HG03575 (cell line): ENCODE measurements around the gene C11orf54.
A peak's percentile ranks its signal among the peaks of the same experiment; 100 is the strongest.
"Not testable (repeated sequence)": the region's sequence is repeated elsewhere in the genome, so short reads cannot be mapped to it uniquely, and the experiment has no call there.

Experiments used
- ATAC-seq: cut with Tn5 transposase; IDR thresholded peaks from one replicate; pipeline ENCODE4 v1.9.1; 2021; ENCODE audit not compliant: unreplicated experiment, insufficient number of reproducible peaks, low FRiP score; ENCODE audit errors: extremely low read depth

Gene C11orf54

GRCh38 chr11:93757924-93758865, 16.7 kb downstream of the C11orf54 start:
- no peak for ATAC-seq

GRCh38 chr11:93759123-93759522, 17.7 kb downstream of the C11orf54 start:
- ATAC-seq = not testable (repeated sequence)

- ATAC-seq = no peak
Measured at GRCh38 chr11:93761910-93762309, 20.4 kb downstream of the C11orf54 start.

- ATAC-seq = no peak
Measured at GRCh38 chr11:93765551-93765950, 24.1 kb downstream of the C11orf54 start.

GRCh38 chr11:93766504-93766903, 25.0 kb downstream of the C11orf54 start:
- ATAC-seq = no peak

GRCh38 chr11:93767018-93767417, 25.5 kb downstream of the C11orf54 start:
- ATAC-seq = no peak

GRCh38 chr11:93770160-93770559, 28.7 kb downstream of the C11orf54 start:
- ATAC-seq = no peak

GRCh38 chr11:93772123-93772522, 30.7 kb downstream of the C11orf54 start:
- ATAC-seq = no peak

- no peak for ATAC-seq
Measured at GRCh38 chr11:93773045-93773477, 31.6 kb downstream of the C11orf54 start.

- no peak for ATAC-seq
Measured at GRCh38 chr11:93773601-93774200, 32.2 kb downstream of the C11orf54 start.

GRCh38 chr11:93774560-93774959, 33.1 kb downstream of the C11orf54 start:
- not testable (repeated sequence) for ATAC-seq

- no peak for ATAC-seq
Measured at GRCh38 chr11:93775289-93775688, 33.8 kb downstream of the C11orf54 start.

- no peak for ATAC-seq
Measured at GRCh38 chr11:93783362-93783761, 41.9 kb downstream of the C11orf54 start.

- peak; percentile 11 for ATAC-seq
Measured at GRCh38 chr11:93783765-93784144, 42.3 kb downstream of the C11orf54 start.

- ATAC-seq = peak; percentile 91
Measured at GRCh38 chr11:93784145-93784934, 42.9 kb downstream of the C11orf54 start, which contains the start of gene MED17. Gene MED17 (plus strand): TSS chr11:93784282. CDS start chr11:93784514, 232 bp downstream.

GRCh38 chr11:93784935-93785360, 43.5 kb downstream of the C11orf54 start:
- ATAC-seq = peak; percentile 22

GRCh38 chr11:93791493-93791892, 50.0 kb downstream of the C11orf54 start:
- no peak for ATAC-seq

GRCh38 chr11:93796441-93797231, 55.2 kb downstream of the C11orf54 start:
- ATAC-seq = no peak

GRCh38 chr11:93801366-93801765, 59.9 kb downstream of the C11orf54 start:
- no peak for ATAC-seq
